SKM-1 treated with dmso at 0.1 percent for 144 hours (cell line): ENCODE results near the gene SAFB.

ENCODE experiments used
- DNase-seq: peaks from one replicate; lab custom pipeline; 2025; ENCODE audit not compliant: unreplicated experiment; lab: John Stamatoyannopoulos, UW

Gene SAFB

DNA sequence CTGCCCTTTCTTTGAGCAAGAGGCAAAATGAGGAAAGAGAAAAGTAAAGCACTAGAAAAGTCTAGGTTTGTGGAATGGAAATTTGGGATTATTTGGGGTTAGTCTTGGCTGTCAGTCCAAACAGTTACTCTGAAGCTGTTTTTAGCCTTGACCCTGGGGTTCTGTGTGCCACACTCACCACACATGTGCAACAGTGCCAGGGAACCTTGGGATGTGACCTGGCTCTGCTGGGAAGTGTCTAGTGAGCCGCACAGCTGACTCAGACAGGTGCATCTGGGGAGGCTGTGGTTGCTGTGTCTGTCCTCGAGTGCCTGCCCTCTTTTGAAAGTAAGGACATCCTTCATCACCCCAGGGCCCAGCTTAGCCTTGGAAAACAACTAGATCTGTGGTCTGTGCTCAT lies 41.6 kb downstream of the SAFB start:
- no peak for DNase-seq

DNA sequence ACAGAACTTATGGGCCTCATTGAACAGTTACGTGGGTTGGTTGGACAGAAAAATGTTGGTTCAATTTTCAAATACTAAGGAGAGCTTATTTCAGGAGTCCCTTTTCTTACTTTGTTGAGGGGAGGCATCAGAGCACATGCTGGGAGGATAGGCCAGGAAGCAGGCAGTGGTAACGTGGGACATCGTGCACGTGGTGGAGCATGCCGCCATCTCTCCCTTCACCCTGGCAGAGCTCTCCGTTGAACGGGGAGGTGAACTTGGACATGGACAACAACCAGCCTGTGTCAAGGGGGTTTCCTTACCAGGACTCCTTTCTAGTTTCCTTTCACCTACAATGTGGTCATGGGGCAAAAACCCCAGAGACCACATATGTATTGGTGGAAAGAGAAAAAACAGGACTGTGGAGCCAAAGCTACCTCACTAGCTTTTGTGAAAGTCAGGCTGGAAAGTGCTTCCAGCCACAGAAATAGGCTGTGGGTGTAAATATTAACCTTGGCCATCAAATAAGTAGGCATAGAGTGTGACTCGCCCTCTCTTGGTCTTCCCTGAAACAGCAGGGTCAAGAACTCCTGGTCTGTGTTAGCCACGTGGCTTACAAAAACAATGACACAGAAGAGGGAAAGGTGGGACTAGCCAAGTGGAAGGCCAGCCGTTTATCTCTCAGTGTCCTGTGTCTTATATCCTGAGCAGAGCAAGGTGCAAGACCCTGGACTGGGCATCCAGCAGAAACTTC lies 43.1 kb downstream of the SAFB start:
- no peak for DNase-seq

DNA sequence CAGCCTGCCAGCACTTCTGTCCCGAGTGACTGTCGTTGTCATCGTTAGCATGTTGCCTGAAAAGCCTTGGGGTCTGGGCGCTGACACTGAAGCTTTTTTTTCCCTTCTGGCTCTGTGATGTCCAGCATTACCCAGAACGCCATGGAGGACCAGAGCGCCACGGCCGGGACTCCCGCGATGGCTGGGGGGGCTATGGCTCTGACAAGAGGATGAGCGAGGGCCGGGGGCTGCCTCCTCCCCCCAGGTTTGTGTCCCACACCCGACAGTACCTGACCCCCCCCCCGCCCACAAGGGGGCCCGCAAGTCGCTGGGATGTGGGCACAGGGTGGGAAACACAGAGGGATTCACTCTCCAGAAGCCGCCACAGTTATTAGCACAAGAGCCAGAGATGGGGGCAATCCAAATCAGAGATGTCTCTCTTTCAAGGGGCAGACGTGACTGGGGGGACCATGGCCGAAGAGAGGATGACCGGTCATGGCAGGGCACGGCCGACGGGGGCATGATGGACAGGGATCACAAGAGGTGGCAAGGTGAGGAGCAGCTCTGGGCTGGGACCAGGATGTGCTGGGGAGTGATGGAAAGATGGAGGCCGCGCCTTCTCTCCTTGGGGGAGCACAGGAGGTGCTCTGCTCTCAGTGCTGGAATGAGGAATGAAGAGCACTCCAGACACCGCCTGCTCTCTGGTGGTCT lies 44.2 kb downstream of the SAFB start:
- DNase-seq = no peak

DNA sequence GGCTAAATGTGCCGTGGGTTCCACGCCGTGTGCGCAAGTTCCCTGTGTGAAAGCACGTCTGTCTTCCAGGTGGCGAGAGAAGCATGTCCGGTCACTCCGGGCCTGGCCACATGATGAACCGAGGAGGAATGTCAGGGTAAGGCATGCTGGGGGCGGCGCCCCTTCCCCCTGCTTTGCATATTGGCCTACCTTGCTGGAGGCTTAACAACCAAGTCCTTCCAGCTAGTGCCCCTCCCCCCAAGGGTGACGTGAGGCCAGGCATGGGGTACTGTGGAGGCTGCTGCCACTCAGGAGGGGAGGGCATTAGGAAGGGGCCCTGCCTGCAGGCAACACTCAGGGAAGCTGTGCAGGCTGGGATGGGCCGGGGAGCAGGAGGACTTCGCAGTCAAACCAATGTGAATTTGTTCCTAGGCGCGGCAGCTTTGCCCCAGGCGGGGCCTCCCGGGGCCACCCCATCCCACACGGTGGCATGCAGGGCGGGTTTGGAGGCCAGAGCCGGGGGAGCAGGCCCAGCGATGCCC lies 44.9 kb downstream of the SAFB start:
- no peak for DNase-seq

DNA sequence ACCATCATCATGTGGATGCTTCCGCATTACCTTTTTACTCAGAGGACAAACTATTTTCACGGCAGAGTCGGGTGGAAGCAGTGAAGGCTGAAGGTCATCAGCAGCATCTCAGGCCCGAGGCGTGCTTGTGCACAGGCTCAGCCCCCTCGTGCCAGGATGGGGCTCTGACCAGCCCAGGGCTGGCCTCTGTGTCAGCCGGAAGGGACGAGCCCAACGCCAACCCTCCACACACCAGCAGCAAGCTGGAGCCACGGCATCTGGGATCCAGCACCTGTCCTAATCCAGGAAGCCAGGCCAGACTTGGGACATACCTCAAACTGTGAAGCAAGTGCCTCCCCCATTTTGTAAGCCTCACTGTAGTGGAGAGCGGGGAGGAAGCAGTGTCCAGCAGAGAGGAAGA lies 46.3 kb downstream of the SAFB start:
- no peak for DNase-seq

DNA sequence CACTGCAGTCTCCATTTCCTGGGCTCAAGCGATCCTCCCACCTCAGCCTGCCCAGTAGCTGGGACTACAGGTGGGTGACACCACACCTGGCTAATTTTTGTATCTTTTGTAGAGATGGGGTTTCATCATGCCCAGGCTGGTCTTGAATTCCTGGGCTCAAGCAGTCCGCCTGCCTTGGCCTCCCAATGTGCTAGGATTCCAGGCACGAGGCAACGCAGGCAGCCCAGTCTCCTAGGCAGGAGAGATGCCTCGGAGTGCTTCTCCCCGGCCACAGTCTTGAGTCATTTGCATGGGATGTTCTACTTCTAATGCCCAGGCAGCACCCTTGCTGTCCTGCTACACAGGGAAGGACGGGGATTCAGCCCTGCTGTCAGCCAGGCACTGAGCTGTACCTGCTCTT lies 48.7 kb downstream of the SAFB start:
- DNase-seq = no peak

DNA sequence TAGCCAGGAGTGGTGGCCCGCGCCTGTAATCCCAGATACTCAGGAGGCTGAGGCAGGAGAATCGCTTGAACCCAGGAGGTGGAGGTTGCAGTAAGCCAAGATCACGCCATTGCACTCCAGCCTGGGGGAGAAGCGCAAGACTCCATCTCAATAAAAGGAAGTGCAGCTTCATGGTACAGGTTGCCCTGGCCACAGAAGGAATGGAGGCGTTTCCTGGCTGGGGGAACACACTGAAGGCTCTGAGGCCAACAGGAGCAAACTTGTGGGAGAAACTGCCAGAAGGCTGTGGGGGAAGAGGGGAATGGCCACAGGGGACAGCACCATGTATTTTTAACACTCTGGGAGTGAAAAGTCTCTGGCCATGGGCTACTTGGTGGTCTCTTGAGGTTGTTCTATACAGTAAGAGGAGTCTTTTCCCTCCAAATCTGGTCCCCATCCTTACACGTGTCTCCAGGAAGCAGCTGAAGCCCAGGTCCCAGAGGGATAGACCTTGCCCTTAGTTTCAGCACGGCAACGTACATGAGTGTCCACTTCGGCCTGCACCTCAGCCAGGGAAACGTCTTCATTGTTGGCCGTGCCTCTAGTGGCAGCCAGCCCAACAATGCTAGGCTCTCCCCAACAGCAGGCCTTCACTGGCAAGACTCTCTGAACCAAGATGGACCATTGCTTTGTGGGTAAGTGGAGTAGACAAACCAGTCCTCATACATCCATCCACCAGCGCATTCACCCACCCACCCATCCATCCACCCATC lies 50.0 kb downstream of the SAFB start:
- no peak for DNase-seq

DNA sequence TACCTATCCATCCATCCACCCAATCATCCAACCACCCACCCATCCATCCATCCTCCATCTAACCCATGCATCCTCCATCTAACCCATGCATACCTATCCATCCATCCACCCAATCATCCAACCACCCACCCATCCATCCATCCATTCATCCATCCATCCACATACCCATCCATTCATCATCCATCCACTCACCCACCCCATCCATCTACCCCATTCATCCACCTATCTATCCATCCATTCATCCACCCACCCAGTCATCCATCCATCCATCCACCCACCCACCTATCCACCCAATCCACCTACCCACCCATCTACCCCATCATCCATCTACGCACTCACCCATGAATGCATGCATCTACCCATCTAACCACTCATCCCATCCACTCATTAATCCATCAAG lies 50.9 kb downstream of the SAFB start:
- DNase-seq = no peak

DNA sequence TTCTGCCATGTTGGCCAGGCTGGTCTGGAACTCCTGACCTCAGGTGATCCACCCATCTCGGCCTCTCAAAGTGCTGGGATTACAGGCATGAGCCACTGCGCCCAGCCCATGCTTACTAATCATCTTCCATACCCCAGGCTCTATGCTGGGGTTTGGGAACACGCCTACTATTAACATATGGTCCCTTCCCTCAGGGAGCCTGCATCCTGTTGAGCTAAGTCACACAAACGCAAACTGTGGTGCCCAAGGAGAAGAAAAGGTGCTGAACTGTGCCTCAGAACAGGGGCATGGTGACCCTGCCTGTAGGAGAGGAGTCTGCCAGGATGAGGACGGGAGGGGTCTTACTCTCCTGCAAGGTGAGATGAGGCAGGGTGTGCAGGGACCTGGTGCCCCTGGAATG lies 51.8 kb downstream of the SAFB start:
- no peak for DNase-seq

DNA sequence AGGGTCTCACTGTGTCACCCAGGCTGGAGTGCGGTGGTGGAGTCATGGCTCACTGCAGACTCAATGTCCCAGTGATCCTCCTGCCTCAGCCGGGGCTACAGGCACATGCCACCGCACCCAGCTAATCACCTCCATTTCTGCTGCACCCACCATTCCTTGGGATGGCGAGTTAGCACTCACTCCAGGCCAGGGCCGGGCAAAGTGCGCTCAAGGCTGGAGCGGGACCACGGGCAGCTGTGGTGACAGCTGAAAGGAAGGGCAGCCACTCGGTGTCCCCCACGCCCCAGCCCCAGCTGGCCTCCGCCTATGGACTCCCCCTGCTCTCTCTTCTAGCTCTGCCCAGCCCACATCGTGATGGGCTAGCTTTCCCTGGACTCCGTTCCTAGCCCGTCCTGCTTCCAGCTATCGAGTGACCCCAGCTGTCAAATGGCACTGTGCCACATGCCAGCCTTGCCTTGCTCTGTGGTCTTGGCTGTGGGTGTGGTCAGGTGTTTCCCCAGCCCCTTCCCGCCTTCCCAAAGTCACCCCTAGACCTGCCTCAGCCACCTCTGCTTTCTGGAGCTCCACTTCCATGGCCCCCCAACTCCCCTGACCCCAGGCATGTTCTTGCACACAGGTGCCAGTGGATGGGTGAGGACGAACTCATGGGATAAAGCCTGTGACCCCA lies 53.4 kb downstream of the SAFB start:
- DNase-seq = no peak

DNA sequence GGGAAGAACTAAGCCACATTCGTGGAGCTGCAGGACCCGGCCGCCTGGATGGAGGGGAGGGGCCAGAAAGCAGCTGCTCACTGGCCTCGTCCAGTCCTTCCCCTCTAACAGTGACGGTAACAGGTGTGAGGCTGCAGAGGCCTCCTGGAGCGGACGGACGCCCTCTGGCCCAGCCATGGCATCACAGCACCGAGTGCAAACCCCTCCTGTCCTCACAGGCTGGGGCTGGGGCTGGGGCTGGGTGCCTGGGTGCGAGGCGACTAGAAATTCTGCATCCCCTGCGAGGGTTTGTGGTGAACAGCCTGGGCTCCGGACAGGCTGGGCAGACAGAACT lies 53.9 kb downstream of the SAFB start:
- DNase-seq = no peak

DNA sequence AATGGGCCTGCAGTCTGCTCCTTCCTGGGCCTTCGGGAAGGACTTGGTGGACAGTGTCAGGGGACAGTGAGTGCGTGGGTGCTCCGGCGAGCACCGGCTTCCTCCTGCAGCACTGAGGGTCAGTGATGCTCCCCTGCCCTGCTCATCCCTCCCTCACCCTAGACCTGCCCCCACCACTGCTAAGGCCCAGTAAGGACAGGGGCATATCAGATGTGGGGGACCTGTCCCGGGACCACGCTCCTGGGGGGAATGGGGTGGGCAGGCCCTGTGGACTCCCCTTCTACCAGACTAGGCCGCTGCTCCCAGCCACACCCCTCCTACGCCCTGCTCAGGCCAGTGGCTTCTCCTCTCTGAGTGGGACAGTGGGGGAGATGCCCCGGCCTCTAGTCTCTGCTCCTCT lies 54.3 kb downstream of the SAFB start:
- no peak for DNase-seq

DNA sequence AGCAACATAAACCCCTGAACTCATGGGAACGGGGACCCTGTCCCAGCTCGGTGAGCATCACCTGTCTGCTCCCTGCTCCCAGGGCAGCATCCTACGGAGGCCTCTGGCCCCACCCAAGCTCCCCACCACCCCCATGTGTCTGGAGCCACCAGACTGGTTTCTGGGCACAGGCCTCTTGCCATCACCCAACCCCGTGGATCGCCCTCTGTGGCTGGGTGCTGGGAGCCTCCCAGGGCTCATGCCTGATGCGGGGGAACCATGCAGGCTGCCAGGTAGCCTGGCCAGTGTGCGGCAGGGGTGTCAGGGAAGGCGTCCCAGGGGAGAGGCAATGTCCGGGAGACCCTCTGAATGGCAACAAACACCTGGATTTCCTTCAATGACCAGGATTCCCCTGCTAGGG lies 54.7 kb downstream of the SAFB start:
- no peak for DNase-seq

DNA sequence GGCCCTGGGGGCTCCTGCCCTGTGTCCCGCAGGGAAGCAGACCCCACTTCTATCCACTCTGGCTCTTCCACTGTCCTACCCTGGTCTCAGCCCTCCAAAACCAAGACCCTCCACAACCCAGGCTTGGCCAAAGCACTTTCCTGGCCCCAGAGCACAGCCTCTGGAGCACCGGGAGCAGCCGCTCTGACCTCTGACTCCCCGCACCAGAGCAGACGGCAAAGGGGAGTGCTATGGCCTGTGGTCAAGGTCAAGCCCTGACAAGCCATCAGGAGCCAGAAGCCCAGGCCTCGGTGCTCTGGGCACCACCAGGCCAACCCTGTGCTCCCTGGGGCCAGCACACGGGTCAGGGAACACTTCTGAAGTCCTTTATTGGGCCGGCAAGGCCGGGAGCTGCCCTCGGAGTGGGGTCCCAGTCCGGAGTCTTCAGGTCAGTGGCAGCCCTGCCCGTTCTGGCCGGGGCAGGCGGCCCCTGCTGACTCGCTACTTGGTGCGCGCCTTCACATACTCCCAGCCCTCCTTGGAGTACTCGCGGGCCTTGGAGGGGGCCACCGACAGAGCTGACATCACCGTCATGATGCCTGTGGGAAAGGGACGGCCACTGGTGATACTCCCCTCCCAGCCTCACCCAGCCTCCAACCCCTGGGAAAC lies 55.3 kb downstream of the SAFB start:
- no peak for DNase-seq

DNA sequence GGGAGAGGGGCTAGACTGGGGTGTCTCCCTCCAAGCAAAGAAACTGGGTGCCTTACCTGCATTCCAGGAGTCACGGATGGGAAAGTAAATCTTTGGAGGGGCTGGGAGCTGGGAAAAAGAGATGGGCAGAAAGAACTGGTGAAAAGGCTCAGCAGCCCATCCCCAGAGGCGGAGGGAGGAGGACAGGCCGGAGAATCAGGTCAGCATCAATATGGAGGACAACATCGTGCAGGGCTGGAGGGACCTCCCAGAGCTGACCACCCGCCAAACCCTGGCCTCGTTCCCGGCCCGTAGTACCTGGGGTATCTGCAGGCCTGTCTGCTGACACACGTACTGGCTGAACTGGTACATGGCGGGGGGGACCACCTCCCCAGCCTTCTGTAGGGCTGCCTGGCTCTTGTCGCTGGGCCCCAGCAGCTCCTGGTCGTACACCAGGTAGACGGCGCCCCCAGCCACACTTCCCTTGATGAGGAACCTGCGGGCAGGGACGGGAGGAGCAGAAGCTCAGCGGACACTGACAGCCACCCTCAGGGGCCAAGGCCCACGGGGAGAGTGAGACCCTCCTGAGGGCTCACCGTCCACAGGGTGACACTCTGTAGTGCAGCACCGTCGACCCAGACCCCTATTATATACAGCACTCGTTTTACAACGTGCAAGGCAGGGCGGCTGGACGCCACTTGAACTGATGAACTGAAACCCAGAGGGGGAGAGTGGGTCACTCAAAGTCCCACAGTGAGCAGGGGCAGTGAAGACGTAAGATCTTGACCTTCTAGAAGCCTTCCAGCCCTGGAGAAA lies 56.6 kb downstream of the SAFB start:
- no peak for DNase-seq

DNA sequence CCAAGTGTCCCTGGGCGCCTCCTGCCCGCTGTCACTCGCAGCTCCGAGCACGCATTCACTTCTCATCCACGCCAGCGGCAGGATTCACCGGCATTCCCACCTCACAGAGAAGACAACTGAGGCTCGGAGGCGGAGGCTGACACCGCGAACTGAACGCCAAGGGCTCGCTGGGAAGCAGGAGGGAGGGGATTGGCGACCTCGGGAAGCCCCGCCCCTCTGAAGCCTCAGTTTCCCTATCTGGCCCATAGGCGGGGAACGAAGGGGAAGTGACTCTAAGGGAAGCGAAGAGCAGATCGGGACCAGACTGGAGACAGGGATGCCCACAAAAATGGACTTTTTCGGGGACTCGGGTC lies 57.2 kb downstream of the SAFB start:
- DNase-seq = no peak

DNA sequence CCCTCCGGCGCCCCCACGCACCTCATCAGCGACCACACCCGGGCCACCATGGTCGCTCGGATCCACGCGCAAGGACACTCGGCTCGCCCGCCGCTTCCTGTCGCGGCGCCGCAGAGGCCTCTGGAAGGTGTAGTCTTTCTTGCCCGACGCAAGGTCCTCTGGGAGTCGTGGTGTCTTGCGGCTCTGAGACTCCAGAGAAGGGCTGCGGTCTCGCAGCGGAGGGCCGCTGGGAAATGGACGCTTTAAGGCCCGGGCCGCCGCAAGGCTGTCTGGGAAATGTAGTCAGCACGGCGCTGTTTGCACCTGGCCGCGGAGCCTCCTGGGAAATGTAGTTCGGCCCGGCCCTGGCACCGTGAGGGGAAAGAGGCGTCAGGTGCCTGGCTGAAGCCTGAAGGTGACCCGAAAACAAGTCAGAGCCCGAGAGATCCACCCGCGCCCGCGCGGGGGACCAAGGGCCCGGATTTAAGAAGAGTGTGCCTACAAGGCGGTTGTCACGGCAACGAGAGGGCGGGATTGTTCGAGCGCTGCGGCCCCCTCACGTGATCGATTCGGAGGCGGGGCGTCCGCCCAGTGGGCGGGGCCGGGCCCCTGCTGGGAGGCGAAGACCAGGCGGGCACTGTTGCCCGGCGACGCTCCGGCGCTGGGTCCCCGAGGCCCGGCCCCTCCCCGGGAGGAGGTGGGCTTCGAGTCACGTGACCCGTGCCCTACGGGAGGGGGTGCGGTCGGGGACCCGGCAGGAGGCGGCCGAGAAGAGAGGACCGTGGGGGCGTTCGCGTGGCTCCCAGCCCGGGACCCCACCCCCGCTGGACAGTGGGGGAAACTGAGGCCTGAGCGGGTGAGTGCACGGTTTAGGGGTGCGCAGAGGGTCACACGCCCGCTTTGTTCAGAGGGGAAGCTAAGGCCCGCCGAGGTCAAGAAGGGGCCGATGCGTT lies 57.8 kb downstream of the SAFB start, which contains the start of the genes HSD11B1L and MICOS13:
HSD11B1L (plus strand) TSS at position 591 of the 932 bp plus-strand sequence. CDS start 3,806 bp downstream, outside the sequence.
MICOS13 (minus strand) TSS at position 80 of the 932 bp plus-strand sequence; CDS start at position 50, 30 bp downstream.
- DNase-seq = peak; percentile 98

DNA sequence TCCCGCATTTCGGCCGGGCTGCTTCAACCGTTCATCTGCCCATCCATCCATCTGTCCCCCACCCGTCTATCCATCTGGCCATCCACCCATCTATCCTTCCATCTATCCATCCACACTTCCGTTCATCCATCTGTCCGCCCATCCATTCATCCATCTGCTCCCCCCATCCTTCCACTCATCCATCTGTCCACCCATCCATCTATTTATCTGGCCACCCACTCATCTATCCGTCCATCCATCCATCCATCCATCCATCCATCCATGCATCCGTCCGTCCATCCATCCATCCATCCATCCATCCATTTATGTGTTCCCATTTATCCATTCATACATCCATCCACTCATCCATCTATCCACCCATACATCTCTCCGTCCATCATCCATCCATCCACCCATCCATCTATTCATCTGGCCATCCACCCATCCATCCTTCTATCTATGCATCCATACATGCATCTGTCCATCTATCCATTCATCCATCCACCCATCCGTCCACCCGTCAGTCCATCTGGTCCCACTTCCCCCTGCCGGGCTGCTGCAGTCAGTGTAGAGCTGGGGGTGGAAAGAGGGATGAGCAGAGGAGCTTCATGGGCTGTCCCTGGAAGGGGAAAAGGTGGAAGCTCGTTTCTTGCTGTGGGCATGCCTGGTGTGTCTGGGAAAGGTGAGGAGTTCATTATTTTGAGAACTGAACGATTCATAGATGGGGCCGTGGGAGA lies 58.7 kb downstream of the SAFB start:
- no peak for DNase-seq
